ENCODE results near the gene SEZ6L. TPM values are rescaled to one million over a fixed set of nuclear protein-coding genes. Genes with fewer than 3 reads are reported as not detected.

SEZ6L gene
- polyA plus RNA-seq, 2 donors, result 0.01 to 0.04 TPM

- Histone ChIP-seq H3K4me1 (ENCODE audit: control insufficient read depth in 2 of 2, insufficient read depth in 2 of 2, low read length in 1 of 2) (no peaks in the 10 kb centered on the region), H3K36me3 (ENCODE audit: control insufficient read depth in 2 of 2, insufficient read depth in 2 of 2, low read length in 1 of 2) (no peaks in the 10 kb centered on the region), H3K4me3 (ENCODE audit: low read depth in 1 of 2, low read length in 2 of 2) (no peak overlapping the region), H3K27ac (ENCODE audit: low read depth in 2 of 2, low read length in 1 of 2) (no peak overlapping the region), H3K9me3 (ENCODE audit: control insufficient read depth in 2 of 2, insufficient read depth in 1 of 2, low read depth in 1 of 2, low read length in 1 of 2) (no peaks in the 10 kb centered on the region), H3K27me3 (ENCODE audit: control insufficient read depth in 1 of 2, insufficient read depth in 2 of 2, low read length in 2 of 2) (peaks cover 0 to 5% of the 10 kb centered on the region in 2 donors)
- WGBS, 2 donors, result 70 to 71% methylated on average over 5 of the region's 5 CpGs
These were observed 241.1 kb downstream of the SEZ6L start for GRCh38 chr22:26410386-26410785.

- Histone ChIP-seq H3K36me3 (ENCODE audit: control insufficient read depth in 2 of 2, insufficient read depth in 2 of 2, low read length in 1 of 2) (no peaks in the 10 kb centered on the region), H3K4me3 (ENCODE audit: low read depth in 1 of 2, low read length in 2 of 2) (no peak overlapping the region), H3K27me3 (ENCODE audit: control insufficient read depth in 1 of 2, insufficient read depth in 2 of 2, low read length in 2 of 2) (peaks cover 0 to 4% of the 10 kb centered on the region in 2 donors), H3K4me1 (ENCODE audit: control insufficient read depth in 2 of 2, insufficient read depth in 2 of 2, low read length in 1 of 2) (no peaks in the 10 kb centered on the region), H3K27ac (ENCODE audit: low read depth in 2 of 2, low read length in 1 of 2) (no peak overlapping the region), H3K9me3 (ENCODE audit: control insufficient read depth in 2 of 2, insufficient read depth in 1 of 2, low read depth in 1 of 2, low read length in 1 of 2) (no peaks in the 10 kb centered on the region)
- WGBS, 2 donors, result 80 to 87% methylated on average over 4 of the region's 4 CpGs
These were observed 245.1 kb downstream of the SEZ6L start for GRCh38 chr22:26414347-26414746.

- Histone ChIP-seq H3K27ac (ENCODE audit: low read depth in 2 of 2, low read length in 1 of 2) (no peak overlapping the region), H3K4me1 (ENCODE audit: control insufficient read depth in 2 of 2, insufficient read depth in 2 of 2, low read length in 1 of 2) (no peaks in the 10 kb centered on the region), H3K27me3 (ENCODE audit: control insufficient read depth in 1 of 2, insufficient read depth in 2 of 2, low read length in 2 of 2) (no peaks in the 10 kb centered on the region), H3K4me3 (ENCODE audit: low read depth in 1 of 2, low read length in 2 of 2) (no peak overlapping the region), H3K9me3 (ENCODE audit: control insufficient read depth in 2 of 2, insufficient read depth in 1 of 2, low read depth in 1 of 2, low read length in 1 of 2) (no peaks in the 10 kb centered on the region), H3K36me3 (ENCODE audit: control insufficient read depth in 2 of 2, insufficient read depth in 2 of 2, low read length in 1 of 2) (no peaks in the 10 kb centered on the region)
- WGBS, 2 donors, result 32 to 46% methylated on average over 4 of the region's 4 CpGs
These were observed 247.0 kb downstream of the SEZ6L start for GRCh38 chr22:26416256-26416655.

GRCh38 chr22:26416670-26417276 is 247.5 kb downstream of the SEZ6L start:
- WGBS, 2 donors, result 31 to 36% methylated on average over 9 of the region's 9 CpGs
- Histone ChIP-seq H3K4me1 (ENCODE audit: control insufficient read depth in 2 of 2, insufficient read depth in 2 of 2, low read length in 1 of 2) (no peaks in the 10 kb centered on the region), H3K27ac (ENCODE audit: low read depth in 2 of 2, low read length in 1 of 2) (no peak overlapping the region), H3K9me3 (ENCODE audit: control insufficient read depth in 2 of 2, insufficient read depth in 1 of 2, low read depth in 1 of 2, low read length in 1 of 2) (no peaks in the 10 kb centered on the region), H3K4me3 (ENCODE audit: low read depth in 1 of 2, low read length in 2 of 2) (no peak overlapping the region), H3K27me3 (ENCODE audit: control insufficient read depth in 1 of 2, insufficient read depth in 2 of 2, low read length in 2 of 2) (no peaks in the 10 kb centered on the region), H3K36me3 (ENCODE audit: control insufficient read depth in 2 of 2, insufficient read depth in 2 of 2, low read length in 1 of 2) (no peaks in the 10 kb centered on the region)

- H3K4me1 ChIP-seq (ENCODE audit: control insufficient read depth in 2 of 2, insufficient read depth in 2 of 2, low read length in 1 of 2), result no peaks in the 10 kb centered on the region
- WGBS, 2 donors, result 72 to 78% methylated on average over 3 of the region's 3 CpGs
- no peaks in the 10 kb centered on the region for H3K36me3 ChIP-seq (ENCODE audit: control insufficient read depth in 2 of 2, insufficient read depth in 2 of 2, low read length in 1 of 2)
- no peak overlapping the region for H3K27ac ChIP-seq (ENCODE audit: low read depth in 2 of 2, low read length in 1 of 2)
- no peaks in the 10 kb centered on the region for H3K27me3 ChIP-seq (ENCODE audit: control insufficient read depth in 1 of 2, insufficient read depth in 2 of 2, low read length in 2 of 2)
- H3K9me3 ChIP-seq (ENCODE audit: control insufficient read depth in 2 of 2, insufficient read depth in 1 of 2, low read depth in 1 of 2, low read length in 1 of 2), result no peaks in the 10 kb centered on the region
- H3K4me3 ChIP-seq (ENCODE audit: low read depth in 1 of 2, low read length in 2 of 2), result no peak overlapping the region
These were observed 248.1 kb downstream of the SEZ6L start for GRCh38 chr22:26417406-26417805.

GRCh38 chr22:26418620-26419019 is 249.4 kb downstream of the SEZ6L start:
- Histone ChIP-seq H3K36me3 (ENCODE audit: control insufficient read depth in 2 of 2, insufficient read depth in 2 of 2, low read length in 1 of 2) (no peaks in the 10 kb centered on the region), H3K4me1 (ENCODE audit: control insufficient read depth in 2 of 2, insufficient read depth in 2 of 2, low read length in 1 of 2) (no peaks in the 10 kb centered on the region), H3K9me3 (ENCODE audit: control insufficient read depth in 2 of 2, insufficient read depth in 1 of 2, low read depth in 1 of 2, low read length in 1 of 2) (peaks cover 0 to 2% of the 10 kb centered on the region in 2 donors), H3K27me3 (ENCODE audit: control insufficient read depth in 1 of 2, insufficient read depth in 2 of 2, low read length in 2 of 2) (no peaks in the 10 kb centered on the region), H3K4me3 (ENCODE audit: low read depth in 1 of 2, low read length in 2 of 2) (no peak overlapping the region), H3K27ac (ENCODE audit: low read depth in 2 of 2, low read length in 1 of 2) (no peak overlapping the region)
- 31 to 49% methylated on average over 3 of the region's 3 CpGs for WGBS, 2 donors

GRCh38 chr22:26426924-26427323 is 257.7 kb downstream of the SEZ6L start:
- Histone ChIP-seq H3K27ac (ENCODE audit: low read depth in 2 of 2, low read length in 1 of 2) (no peak overlapping the region), H3K36me3 (ENCODE audit: control insufficient read depth in 2 of 2, insufficient read depth in 2 of 2, low read length in 1 of 2) (no peaks in the 10 kb centered on the region), H3K9me3 (ENCODE audit: control insufficient read depth in 2 of 2, insufficient read depth in 1 of 2, low read depth in 1 of 2, low read length in 1 of 2) (peaks cover 0 to 2% of the 10 kb centered on the region in 2 donors), H3K27me3 (ENCODE audit: control insufficient read depth in 1 of 2, insufficient read depth in 2 of 2, low read length in 2 of 2) (no peaks in the 10 kb centered on the region), H3K4me3 (ENCODE audit: low read depth in 1 of 2, low read length in 2 of 2) (no peak overlapping the region), H3K4me1 (ENCODE audit: control insufficient read depth in 2 of 2, insufficient read depth in 2 of 2, low read length in 1 of 2) (peaks cover 0 to 3% of the 10 kb centered on the region in 2 donors)

- H3K27ac ChIP-seq (ENCODE audit: low read depth in 2 of 2, low read length in 1 of 2), result peak within 1 kb of the TSS; percentile 79 to 87
- peaks cover 0 to 2% of the 10 kb centered on the region in 2 donors for H3K36me3 ChIP-seq (ENCODE audit: control insufficient read depth in 2 of 2, insufficient read depth in 2 of 2, low read length in 1 of 2)
- peaks cover 0 to 3% of the 10 kb centered on the region in 2 donors for H3K4me1 ChIP-seq (ENCODE audit: control insufficient read depth in 2 of 2, insufficient read depth in 2 of 2, low read length in 1 of 2)
- no peaks in the 10 kb centered on the region for H3K27me3 ChIP-seq (ENCODE audit: control insufficient read depth in 1 of 2, insufficient read depth in 2 of 2, low read length in 2 of 2)
- H3K4me3 ChIP-seq (ENCODE audit: low read depth in 1 of 2, low read length in 2 of 2), result peak within 1 kb of the TSS; percentile 65 to 70
- WGBS, 2 donors, result 1% methylated on average over 31 to 96 of the region's 96 CpGs
- peaks cover 0 to 2% of the 10 kb centered on the region in 2 donors for H3K9me3 ChIP-seq (ENCODE audit: control insufficient read depth in 2 of 2, insufficient read depth in 1 of 2, low read depth in 1 of 2, low read length in 1 of 2)
These were observed 259.5 kb downstream of the SEZ6L start, which contains the start of gene ASPHD2 for GRCh38 chr22:26428515-26429457. Gene ASPHD2 (plus strand): TSS chr22:26429260. CDS start chr22:26433616, 4,356 bp downstream.

GRCh38 chr22:26429458-26430286 is 260.4 kb downstream of the SEZ6L start:
- H3K9me3 ChIP-seq (ENCODE audit: control insufficient read depth in 2 of 2, insufficient read depth in 1 of 2, low read depth in 1 of 2, low read length in 1 of 2), result peaks cover 0 to 3% of the 10 kb centered on the region in 2 donors
- H3K4me1 ChIP-seq (ENCODE audit: control insufficient read depth in 2 of 2, insufficient read depth in 2 of 2, low read length in 1 of 2), result peaks cover 0 to 3% of the 10 kb centered on the region in 2 donors
- peaks cover 0 to 2% of the 10 kb centered on the region in 2 donors for H3K36me3 ChIP-seq (ENCODE audit: control insufficient read depth in 2 of 2, insufficient read depth in 2 of 2, low read length in 1 of 2)
- H3K27ac ChIP-seq (ENCODE audit: low read depth in 2 of 2, low read length in 1 of 2), result no peak overlapping the region
- no peaks in the 10 kb centered on the region for H3K27me3 ChIP-seq (ENCODE audit: control insufficient read depth in 1 of 2, insufficient read depth in 2 of 2, low read length in 2 of 2)
- 8% methylated on average over 43 to 50 of the region's 50 CpGs for WGBS, 2 donors
- H3K4me3 ChIP-seq (ENCODE audit: low read depth in 1 of 2, low read length in 2 of 2), result peak overlapping the region; percentile 65 to 70

Measured in esophagus (tissue), 2 donors.